Measurements from ENCODE around the gene MLXIP.

MLXIP gene

GRCh38 chr12:122084857-122085405 is 6.4 kb downstream of the MLXIP start:
- peaks cover 29% of the 10 kb centered on the region for H4K20me1 ChIP-seq (ENCODE audit: insufficient read depth, low read length, poor library complexity, severe bottlenecking)
- no peak overlapping the region for H3K9ac ChIP-seq (ENCODE audit: low read depth, low read length, poor library complexity, severe bottlenecking)
- H2AFZ ChIP-seq (ENCODE audit: low read length): no peak overlapping the region
- H3K9me3 ChIP-seq (ENCODE audit: insufficient read depth, low read depth, low read length): no peaks in the 10 kb centered on the region
- no peak overlapping the region for H3K4me3 ChIP-seq (ENCODE audit: low read length, poor library complexity, severe bottlenecking)
- no peaks in the 10 kb centered on the region for H3K27me3 ChIP-seq (ENCODE audit: insufficient read depth, low read length, poor library complexity, severe bottlenecking)
- no peak for TF ChIP-seq EZH2phosphoT487 (IDR thresholded peaks at IDR 0.05; ENCODE audit: borderline replicate concordance)
- TF ChIP-seq CTCF (conservative IDR thresholded peaks at IDR 0.05; ENCODE audit: low read length): no peak
- H3F3A ChIP-seq (ENCODE audit: low read depth): peaks cover 4% of the 10 kb centered on the region; the same call in 1 of the 2 replicates
- H3K79me2 ChIP-seq (ENCODE audit: insufficient read depth, low read length): peaks cover 93% of the 10 kb centered on the region
- peaks cover 9% of the 10 kb centered on the region; the same call in 1 of the 2 replicates for H3K36me3 ChIP-seq (ENCODE audit: insufficient read depth, low read length)
- peaks cover 43% of the 10 kb centered on the region for H3K4me1 ChIP-seq (ENCODE audit: insufficient read depth, low read length, poor library complexity, severe bottlenecking)
- no peak overlapping the region for H3K4me2 ChIP-seq (ENCODE audit: low read depth, low read length, poor library complexity, severe bottlenecking)
- no peaks in the 10 kb centered on the region for H3K9me2 ChIP-seq (replicated peaks; ENCODE audit: low read depth, low read length)

- Histone ChIP-seq H3K27me3 (ENCODE audit: insufficient read depth, low read length, poor library complexity, severe bottlenecking) (no peaks in the 10 kb centered on the region), H3K36me3 (ENCODE audit: insufficient read depth, low read length) (peaks cover 9% of the 10 kb centered on the region; the same call in 1 of the 2 replicates), H3K9me3 (ENCODE audit: insufficient read depth, low read depth, low read length) (no peaks in the 10 kb centered on the region), H4K20me1 (ENCODE audit: insufficient read depth, low read length, poor library complexity, severe bottlenecking) (peaks cover 23% of the 10 kb centered on the region), H3K4me2 (ENCODE audit: low read depth, low read length, poor library complexity, severe bottlenecking) (no peak overlapping the region), H2AFZ (ENCODE audit: low read length) (no peak overlapping the region), H3K4me1 (ENCODE audit: insufficient read depth, low read length, poor library complexity, severe bottlenecking) (peaks cover 37% of the 10 kb centered on the region), H3K9ac (ENCODE audit: low read depth, low read length, poor library complexity, severe bottlenecking) (no peak overlapping the region), H3K79me2 (ENCODE audit: insufficient read depth, low read length) (peaks cover 92% of the 10 kb centered on the region), H3K4me3 (ENCODE audit: low read length, poor library complexity, severe bottlenecking) (no peak overlapping the region), H3K9me2 (replicated peaks; ENCODE audit: low read depth, low read length) (no peaks in the 10 kb centered on the region), H3F3A (ENCODE audit: low read depth) (peaks cover 4% of the 10 kb centered on the region; the same call in 1 of the 2 replicates)
- no peak for TF ChIP-seq CTCF (conservative IDR thresholded peaks at IDR 0.05; ENCODE audit: low read length)
- no peak for TF ChIP-seq EZH2phosphoT487 (IDR thresholded peaks at IDR 0.05; ENCODE audit: borderline replicate concordance)
Observed at GRCh38 chr12:122085591-122085990, 7.0 kb downstream of the MLXIP start.

- Histone ChIP-seq H3K27me3 (ENCODE audit: insufficient read depth, low read length, poor library complexity, severe bottlenecking) (no peaks in the 10 kb centered on the region), H4K20me1 (ENCODE audit: insufficient read depth, low read length, poor library complexity, severe bottlenecking) (peaks cover 18% of the 10 kb centered on the region), H3K79me2 (ENCODE audit: insufficient read depth, low read length) (peaks cover 92% of the 10 kb centered on the region)
Observed at GRCh38 chr12:122086116-122086515, 7.6 kb downstream of the MLXIP start.

More at GRCh38 chr12:122086116-122086515, 7.6 kb downstream of the MLXIP start:
- H2AFZ ChIP-seq (ENCODE audit: low read length): no peak overlapping the region
- no peaks in the 10 kb centered on the region for H3K9me3 ChIP-seq (ENCODE audit: insufficient read depth, low read depth, low read length)
- H3K4me1 ChIP-seq (ENCODE audit: insufficient read depth, low read length, poor library complexity, severe bottlenecking): peaks cover 33% of the 10 kb centered on the region
- peaks cover 4% of the 10 kb centered on the region; the same call in 1 of the 2 replicates for H3F3A ChIP-seq (ENCODE audit: low read depth)
- H3K36me3 ChIP-seq (ENCODE audit: insufficient read depth, low read length): peaks cover 9% of the 10 kb centered on the region; the same call in 1 of the 2 replicates
- TF ChIP-seq CTCF (conservative IDR thresholded peaks at IDR 0.05; ENCODE audit: low read length): no peak
- no peak for TF ChIP-seq EZH2phosphoT487 (IDR thresholded peaks at IDR 0.05; ENCODE audit: borderline replicate concordance)
- no peak overlapping the region for H3K9ac ChIP-seq (ENCODE audit: low read depth, low read length, poor library complexity, severe bottlenecking)
- no peak overlapping the region for H3K4me3 ChIP-seq (ENCODE audit: low read length, poor library complexity, severe bottlenecking)
- no peaks in the 10 kb centered on the region for H3K9me2 ChIP-seq (replicated peaks; ENCODE audit: low read depth, low read length)
- H3K4me2 ChIP-seq (ENCODE audit: low read depth, low read length, poor library complexity, severe bottlenecking): no peak overlapping the region

Data from Loucy (cell line).